Measurements from ENCODE around the gene TCF7L1.

GRCh38 chr2:85087541-85087940 is 45.7 kb upstream of the TCF7L1 start:
- no peak for TF ChIP-seq CTCF (IDR thresholded peaks at IDR 0.05; ENCODE audit: low read depth, low read length, poor library complexity, severe bottlenecking)
- no peak for TF ChIP-seq EZH2phosphoT487 (IDR thresholded peaks at IDR 0.05; ENCODE audit: borderline replicate concordance, low read length)
